Natural killer cell treated with Interleukin-12 subunit alpha and Interleukin-12 subunit beta and Interleukin-15 and Interleukin-18, amount 100 ng/mL, for 72 hours (primary cell): Measurements from ENCODE around the gene GATB. TPM values are rescaled to one million over a fixed set of nuclear protein-coding genes. Genes with fewer than 3 reads are reported as not detected.
A peak's percentile ranks its signal among the peaks of the same experiment; 100 is the strongest.

Experiments
- ATAC-seq, 2 donors: fragments of 150-1000 bp; cut with Tn5 transposase in 1 of 2; sonication (Bioruptor Pico), chemical (Tn5 transposase) in 1 of 2; 2 replicates each; pipeline ENCODE4 v1.10.0; 2021
- DNase-seq: peaks from one replicate; pipeline ENCODE4 v3.0.0; 2022; ENCODE audit warnings: low spot score
- H3K27ac Mint-ChIP-seq, 2 donors: 1 replicate in 1 of 2; 2 replicates in 1 of 2; pipeline ENCODE4 v1.8.0; 2022; ENCODE audit warnings: mixed read lengths in 2 of 2, mild to moderate bottlenecking in 1 of 2, moderate library complexity in 1 of 2
- H3K27me3 Mint-ChIP-seq, 2 donors: 1 replicate in 1 of 2; 2 replicates in 1 of 2; pipeline ENCODE4 v1.8.0; 2022; ENCODE audit warnings: mixed read lengths in 2 of 2
- H3K36me3 Mint-ChIP-seq: one replicate; pipeline ENCODE4 v1.8.0; 2022; ENCODE audit warnings: mixed read lengths
- H3K4me1 Mint-ChIP-seq, 2 donors: 1 replicate in 1 of 2; 2 replicates in 1 of 2; pipeline ENCODE4 v1.8.0; 2022; ENCODE audit warnings: low read depth in 2 of 2, mixed read lengths in 2 of 2, mild to moderate bottlenecking in 1 of 2
- H3K4me3 Mint-ChIP-seq: one replicate; pipeline ENCODE4 v1.8.0; 2022; ENCODE audit warnings: mixed read lengths
- H3K9me3 Mint-ChIP-seq: 2 replicates; pipeline ENCODE4 v1.8.0; 2022; ENCODE audit warnings: mixed read lengths
- total RNA-seq, 2 donors: library from RNA; stranded (reverse); gene quantifications; one replicate each; pipeline ENCODE4 v1.2.3, GENCODE V29; 2022

The GATB gene
- total RNA-seq, 2 donors from 2014 or later, result 15.4 to 18.4 TPM

DNA sequence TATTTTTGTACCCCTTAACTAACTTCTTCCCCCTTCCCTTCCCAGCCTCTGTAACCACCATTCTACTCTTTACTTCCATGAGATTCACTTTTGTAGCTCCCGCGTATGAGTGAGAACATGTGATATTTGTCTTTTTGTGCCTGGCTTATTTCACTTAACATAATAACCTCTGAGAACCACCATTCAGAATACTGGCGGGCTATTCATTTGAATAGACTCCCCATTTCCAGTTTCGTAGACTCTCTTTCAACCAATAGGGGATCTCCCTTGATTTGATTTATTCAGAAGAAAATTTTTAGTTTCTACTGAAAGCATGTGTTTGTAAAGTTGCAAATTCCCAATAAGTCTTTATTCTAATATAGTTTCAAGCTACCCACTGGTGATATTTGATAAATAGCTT, 117.2 kb downstream of the GATB start:
- no peak overlapping the region for H3K27ac Mint-ChIP-seq
- H3K36me3 Mint-ChIP-seq, result no peaks in the 10 kb centered on the region
- peaks cover 10 to 18% of the 10 kb centered on the region in 2 donors for H3K27me3 Mint-ChIP-seq
- H3K4me1 Mint-ChIP-seq, result no peaks in the 10 kb centered on the region
- no peak for DNase-seq
- H3K4me3 Mint-ChIP-seq, result no peak overlapping the region
- no peak for ATAC-seq
- H3K9me3 Mint-ChIP-seq, result no peaks in the 10 kb centered on the region

DNA sequence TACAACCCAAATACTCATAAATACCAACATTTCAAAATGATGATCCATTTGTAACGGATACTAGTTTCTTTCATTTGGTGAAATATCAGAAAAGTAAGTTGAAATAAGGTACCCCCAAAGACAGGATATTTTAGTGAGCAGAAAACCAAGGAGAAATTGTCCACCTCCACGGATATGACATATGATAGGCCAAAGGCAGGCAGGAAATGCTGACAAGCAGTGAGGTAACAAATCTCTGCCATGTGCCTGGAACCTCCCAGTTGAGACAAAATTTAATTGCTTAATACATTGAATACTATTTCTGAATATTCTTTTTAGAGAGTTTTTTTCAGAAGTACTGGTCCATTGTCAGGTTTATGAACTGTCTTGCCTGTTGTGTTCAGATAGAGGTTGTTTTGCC, 118.8 kb downstream of the GATB start:
- DNase-seq (no peak), ATAC-seq (no peak)
- Mint-ChIP-seq H3K4me1 (no peaks in the 10 kb centered on the region), H3K27ac (no peak overlapping the region), H3K9me3 (no peaks in the 10 kb centered on the region), H3K4me3 (no peak overlapping the region), H3K27me3 (peaks cover 23% of the 10 kb centered on the region in 2 donors), H3K36me3 (no peaks in the 10 kb centered on the region)

DNA sequence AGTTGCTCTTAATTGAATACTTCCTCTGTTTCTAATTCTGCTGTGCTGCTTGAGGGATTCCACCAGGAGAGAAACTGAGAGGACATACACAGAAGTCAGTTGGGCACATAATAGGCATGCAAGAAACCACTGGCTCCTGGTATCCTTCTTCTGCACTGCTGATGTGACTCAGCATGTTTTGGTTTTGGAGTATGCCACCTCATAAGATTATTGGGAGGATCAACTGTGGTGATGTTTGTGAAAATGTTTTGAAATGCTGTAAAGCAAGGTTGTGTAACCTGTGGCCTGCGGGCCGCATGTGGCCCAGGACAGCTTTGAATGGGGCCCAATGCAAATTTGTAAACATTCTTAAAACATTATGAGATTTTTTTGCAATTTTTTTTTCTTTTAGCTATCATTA, 119.6 kb downstream of the GATB start:
- ATAC-seq, result peak in 1 of 2 donors; percentile 53
- Mint-ChIP-seq H3K4me1 (no peaks in the 10 kb centered on the region), H3K4me3 (no peak overlapping the region), H3K9me3 (no peaks in the 10 kb centered on the region), H3K27ac (no peak overlapping the region), H3K36me3 (no peaks in the 10 kb centered on the region), H3K27me3 (peaks cover 23 to 25% of the 10 kb centered on the region in 2 donors)
- DNase-seq, result no peak

DNA sequence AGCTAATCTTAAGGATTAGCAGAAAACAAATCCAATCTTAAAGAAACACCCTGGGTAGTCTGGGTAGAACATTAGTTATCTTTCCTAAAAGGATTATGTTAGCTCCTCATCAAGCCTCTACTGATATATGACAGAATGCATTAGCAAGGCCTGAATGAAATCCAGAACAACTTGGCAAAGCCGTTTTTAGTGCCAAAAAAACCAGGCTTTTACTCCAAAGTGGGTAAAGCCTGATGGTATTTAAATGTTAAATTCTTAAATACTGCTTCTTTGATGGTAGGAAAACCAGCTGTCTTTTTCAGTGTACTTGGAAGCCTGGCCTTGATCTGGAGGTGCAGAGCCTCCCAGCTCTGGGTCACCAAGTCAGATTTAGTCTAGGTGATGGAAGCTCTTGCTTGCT, 120.4 kb downstream of the GATB start:
- Mint-ChIP-seq H3K4me3 (no peak overlapping the region), H3K36me3 (no peaks in the 10 kb centered on the region), H3K9me3 (no peaks in the 10 kb centered on the region), H3K4me1 (no peaks in the 10 kb centered on the region), H3K27ac (no peak overlapping the region), H3K27me3 (peaks cover 19 to 23% of the 10 kb centered on the region in 2 donors)
- ATAC-seq (no peak), DNase-seq (no peak)

DNA sequence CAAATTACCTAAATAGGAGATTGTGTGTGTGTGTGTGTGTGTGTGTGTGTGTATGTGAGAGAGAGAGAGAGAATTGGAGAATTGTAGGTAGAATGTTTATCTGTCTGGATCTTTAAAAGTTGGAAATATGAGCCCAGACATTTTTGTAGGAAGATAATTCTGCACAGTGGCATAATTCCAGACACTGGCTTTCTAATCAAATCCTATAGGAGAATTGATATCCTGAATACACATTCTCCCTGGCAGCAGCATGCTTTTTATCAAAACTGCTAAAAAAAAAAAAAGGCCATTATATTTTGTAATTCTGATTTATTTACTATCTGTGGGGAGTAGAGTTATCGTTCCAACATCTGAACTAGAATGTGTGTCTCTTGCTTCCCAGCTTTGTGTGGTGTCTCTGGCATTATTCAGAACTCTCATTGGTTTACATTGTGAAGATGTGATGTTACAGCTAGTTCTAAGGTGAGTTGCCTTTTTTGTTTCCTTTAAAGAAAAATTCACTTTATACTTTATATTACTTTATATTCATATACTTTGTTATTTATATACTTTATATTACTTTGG, 122.4 kb downstream of the GATB start:
- no peak overlapping the region for H3K27ac Mint-ChIP-seq
- DNase-seq, result no peak
- no peak overlapping the region for H3K4me3 Mint-ChIP-seq
- no peak for ATAC-seq
- no peaks in the 10 kb centered on the region for H3K36me3 Mint-ChIP-seq
- peaks cover 17 to 36% of the 10 kb centered on the region in 2 donors for H3K27me3 Mint-ChIP-seq
- H3K9me3 Mint-ChIP-seq, result no peaks in the 10 kb centered on the region
- no peaks in the 10 kb centered on the region for H3K4me1 Mint-ChIP-seq

DNA sequence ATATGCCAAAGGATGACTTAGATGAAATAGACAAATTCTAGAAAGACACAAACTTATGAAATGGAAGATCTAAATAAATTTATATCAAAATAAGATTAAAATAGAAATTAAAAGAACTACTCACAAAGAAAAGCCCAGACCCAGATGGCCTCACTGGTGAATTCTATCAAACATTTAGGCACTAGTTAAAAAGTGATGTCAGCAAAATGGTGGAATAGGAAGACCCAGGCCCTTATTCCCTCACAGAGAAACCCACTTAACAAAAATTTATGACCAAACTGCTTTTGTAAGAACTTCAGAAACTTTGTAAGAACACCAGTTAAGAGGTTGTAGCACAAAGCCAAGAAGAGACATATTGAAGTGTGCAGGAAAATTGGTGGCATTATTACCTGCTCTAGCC, 129.5 kb downstream of the GATB start:
- Mint-ChIP-seq H3K27me3 (peaks cover 31 to 76% of the 10 kb centered on the region in 2 donors), H3K4me3 (no peak overlapping the region), H3K9me3 (no peaks in the 10 kb centered on the region), H3K36me3 (peaks cover 5% of the 10 kb centered on the region), H3K4me1 (no peaks in the 10 kb centered on the region), H3K27ac (no peak overlapping the region)
- DNase-seq, result no peak
- ATAC-seq, result no peak

DNA sequence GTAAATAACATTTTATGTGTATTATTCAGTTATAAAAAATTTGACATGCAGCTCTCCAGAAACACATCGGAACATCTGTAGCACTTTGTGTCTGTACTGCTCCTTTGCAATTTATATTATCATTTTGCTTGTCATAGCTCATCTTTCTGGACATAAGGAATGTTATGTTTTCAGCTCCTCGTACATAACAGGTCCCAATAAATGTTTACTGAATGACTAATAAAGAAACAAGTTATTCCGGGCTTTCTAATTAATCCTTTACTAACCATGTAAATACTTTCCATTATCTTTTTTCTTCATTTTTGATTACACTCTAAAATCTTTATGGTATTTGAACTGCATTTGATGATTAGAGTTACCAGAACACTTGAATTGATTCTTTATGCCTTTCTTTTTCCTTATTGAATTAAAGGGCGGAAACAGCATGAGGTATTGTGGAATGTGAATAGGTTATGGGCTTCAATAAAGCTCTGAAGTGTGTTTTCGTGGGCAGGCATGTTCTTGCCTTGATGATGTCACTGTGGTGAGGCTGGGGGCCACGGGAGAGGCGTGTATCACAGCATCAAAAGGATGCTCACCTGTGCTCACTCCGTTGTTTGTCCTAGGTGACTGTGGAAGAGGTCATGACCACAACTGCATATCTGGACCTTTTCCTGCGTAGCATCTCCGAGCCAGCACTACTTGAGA, 131.6 kb downstream of the GATB start:
- Mint-ChIP-seq H3K36me3 (peaks cover 5% of the 10 kb centered on the region), H3K27me3 (peaks cover 27 to 63% of the 10 kb centered on the region in 2 donors), H3K4me3 (no peak overlapping the region), H3K9me3 (no peaks in the 10 kb centered on the region), H3K4me1 (no peaks in the 10 kb centered on the region), H3K27ac (no peak overlapping the region)
- ATAC-seq (no peak), DNase-seq (no peak)

DNA sequence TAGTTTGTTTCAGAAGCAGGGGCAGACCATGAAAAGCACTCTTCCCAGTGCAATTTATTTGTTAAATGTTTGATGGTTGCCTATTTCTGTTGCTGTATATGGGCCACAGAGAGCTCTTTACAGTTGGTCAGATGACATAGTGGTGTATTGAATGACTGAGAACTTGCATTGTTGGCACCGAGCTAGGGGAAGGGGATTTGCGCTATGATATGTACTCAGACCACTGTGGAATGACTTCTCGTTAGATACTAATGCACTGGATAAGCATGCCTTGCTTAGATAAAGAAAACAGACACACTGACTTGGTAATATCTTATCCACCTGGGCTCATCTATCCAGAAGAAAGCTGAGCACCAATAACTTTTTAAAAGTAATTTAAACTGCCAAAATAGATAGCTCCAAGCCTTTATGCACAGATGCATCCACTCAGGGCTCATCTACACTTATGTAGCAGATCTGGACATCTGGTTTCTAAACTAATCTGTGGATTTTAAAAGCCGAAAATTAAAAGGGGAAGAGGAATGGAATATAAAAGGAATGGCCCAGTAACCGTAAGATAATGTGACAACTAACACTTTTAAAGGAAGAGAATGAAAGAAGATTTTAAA, 132.7 kb downstream of the GATB start:
- no peaks in the 10 kb centered on the region for H3K4me1 Mint-ChIP-seq
- ATAC-seq, result no peak
- H3K9me3 Mint-ChIP-seq, result no peaks in the 10 kb centered on the region
- no peak overlapping the region for H3K27ac Mint-ChIP-seq
- DNase-seq, result no peak
- peaks cover 5% of the 10 kb centered on the region for H3K36me3 Mint-ChIP-seq
- peaks cover 31 to 57% of the 10 kb centered on the region in 2 donors for H3K27me3 Mint-ChIP-seq
- H3K4me3 Mint-ChIP-seq, result no peak overlapping the region

DNA sequence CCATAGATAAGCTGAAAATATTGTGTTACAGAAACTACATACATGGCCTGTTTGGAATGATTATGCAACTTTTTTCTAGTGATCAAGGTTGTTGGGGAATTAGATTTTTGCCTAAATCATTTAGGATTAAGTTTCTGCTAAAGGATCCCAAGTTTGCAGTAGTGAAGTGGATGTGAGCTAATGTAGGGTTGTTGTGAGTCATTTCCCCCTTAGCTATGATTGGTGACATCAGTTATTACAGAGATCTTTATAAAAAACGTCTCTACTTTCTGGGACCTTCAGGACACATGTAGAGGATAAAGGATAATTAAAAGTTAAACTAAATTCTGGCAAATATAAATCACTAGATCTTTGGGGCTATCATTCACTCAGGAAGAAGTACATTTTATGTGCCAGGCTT, 133.3 kb downstream of the GATB start:
- Mint-ChIP-seq H3K4me3 (no peak overlapping the region), H3K27me3 (peaks cover 29 to 52% of the 10 kb centered on the region in 2 donors)

DNA sequence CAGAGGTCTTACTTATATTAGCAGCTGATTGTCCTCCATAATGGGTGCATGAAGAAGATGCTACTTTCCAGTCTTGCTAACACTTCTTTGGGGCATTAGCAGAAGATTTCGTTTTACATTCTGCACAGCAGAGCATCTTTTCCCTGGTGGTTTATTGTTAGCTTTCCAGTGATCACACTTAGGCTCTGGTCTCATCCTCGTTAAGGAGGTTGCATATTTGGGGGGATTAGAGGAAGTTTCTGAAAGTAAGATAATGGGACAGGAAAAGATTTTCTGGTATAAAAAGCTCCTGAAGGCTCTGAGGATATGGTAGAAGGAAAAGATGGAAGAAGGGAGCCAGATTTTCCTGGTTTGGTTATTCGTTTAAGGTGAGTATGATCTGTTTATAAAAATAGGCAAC, 134.1 kb downstream of the GATB start:
- H3K27ac Mint-ChIP-seq, result no peak overlapping the region
- no peak overlapping the region for H3K4me3 Mint-ChIP-seq
- no peaks in the 10 kb centered on the region for H3K9me3 Mint-ChIP-seq
- no peaks in the 10 kb centered on the region for H3K36me3 Mint-ChIP-seq
- ATAC-seq (no peak), DNase-seq (no peak)
- peaks cover 30 to 53% of the 10 kb centered on the region in 2 donors for H3K27me3 Mint-ChIP-seq
- no peaks in the 10 kb centered on the region for H3K4me1 Mint-ChIP-seq

More for the DNA sequence above, 133.3 kb downstream of the GATB start:
- DNase-seq, result no peak
- no peaks in the 10 kb centered on the region for H3K4me1 Mint-ChIP-seq
- peaks cover under 1% of the 10 kb centered on the region for H3K36me3 Mint-ChIP-seq
- ATAC-seq, result no peak
- H3K9me3 Mint-ChIP-seq, result no peaks in the 10 kb centered on the region
- H3K27ac Mint-ChIP-seq, result no peak overlapping the region

DNA sequence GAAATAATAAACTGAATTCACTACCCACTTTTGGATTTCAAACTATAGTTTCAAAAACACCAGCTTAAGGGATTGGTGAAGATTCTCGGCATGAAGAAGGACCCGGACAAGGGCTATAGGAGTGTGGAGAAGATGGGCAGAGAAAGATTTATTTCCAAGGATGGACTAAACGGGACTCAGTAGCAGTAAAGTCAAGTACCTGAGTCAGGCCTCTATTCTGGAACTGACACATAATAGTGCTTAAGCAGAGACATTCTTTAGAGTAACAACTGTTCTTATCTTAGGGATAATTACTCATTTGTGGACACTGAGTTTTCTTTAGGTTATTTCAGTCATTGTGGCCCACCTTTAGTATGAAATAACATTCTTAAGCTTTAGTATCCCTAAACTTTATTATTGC, 134.6 kb downstream of the GATB start:
- ATAC-seq (no peak), DNase-seq (no peak)
- Mint-ChIP-seq H3K9me3 (no peaks in the 10 kb centered on the region), H3K27me3 (peaks cover 30 to 54% of the 10 kb centered on the region in 2 donors), H3K4me1 (no peaks in the 10 kb centered on the region), H3K27ac (no peak overlapping the region), H3K36me3 (no peaks in the 10 kb centered on the region), H3K4me3 (no peak overlapping the region)

DNA sequence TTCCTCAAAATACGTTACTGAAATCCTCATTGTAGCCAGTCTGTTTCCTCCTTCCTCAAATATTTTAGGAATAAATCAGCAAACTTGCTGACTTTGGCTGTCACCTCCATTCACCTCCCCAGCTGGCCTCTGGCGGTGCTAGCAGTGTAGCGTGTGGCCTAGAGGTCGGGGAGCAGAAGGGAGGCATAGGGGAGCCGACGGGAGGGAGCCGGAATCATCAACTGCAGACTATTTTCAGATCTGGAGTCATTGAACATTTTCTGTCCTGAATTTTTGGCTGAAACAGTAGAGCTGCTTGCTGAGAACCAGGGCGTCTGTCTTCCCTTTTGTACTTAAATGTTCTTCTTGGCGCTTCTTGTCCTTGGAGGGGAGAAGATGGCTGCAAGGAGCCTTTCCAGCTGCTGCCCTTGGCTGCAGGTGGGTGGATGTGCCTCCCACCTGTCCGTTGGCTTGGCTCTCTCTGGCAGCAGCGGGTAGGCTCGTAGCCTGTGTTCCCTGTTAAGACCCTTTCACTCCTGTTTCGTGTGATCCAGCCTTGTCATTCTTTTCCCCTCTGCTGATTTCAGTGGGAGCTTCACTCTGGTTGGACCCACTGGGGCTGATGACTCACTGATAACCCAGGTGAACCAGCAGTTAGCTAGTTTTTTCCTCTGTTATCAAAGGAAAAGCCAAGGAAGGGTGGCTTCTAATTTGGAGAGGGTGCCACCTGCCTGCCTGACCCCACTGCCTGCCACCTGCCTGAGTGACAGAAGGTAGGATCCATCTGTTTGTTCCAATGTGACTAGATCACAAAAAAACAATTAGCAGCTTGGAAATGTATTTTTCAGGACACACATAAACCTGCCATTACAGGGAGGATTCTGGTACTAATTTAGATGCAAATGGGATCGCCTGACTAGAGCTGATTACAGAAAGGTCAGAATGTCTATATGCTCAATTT, 135.9 kb downstream of the GATB start:
- Mint-ChIP-seq H3K4me1 (no peaks in the 10 kb centered on the region), H3K9me3 (no peaks in the 10 kb centered on the region), H3K27ac (no peak overlapping the region), H3K4me3 (no peak overlapping the region), H3K27me3 (peaks cover 24 to 46% of the 10 kb centered on the region in 2 donors), H3K36me3 (no peaks in the 10 kb centered on the region)
- DNase-seq (no peak), ATAC-seq (no peak)
